Stimulated activated CD4-positive, alpha-beta T cell treated with anti-CD3 and anti-CD28 coated beads, Interleukin-1b, Interleukin-23, amount 100 ng/mL, for 48 hours (primary cell): ENCODE measurements around the gene CTNNA3.

ENCODE experiments used
- DNase-seq: peaks from one replicate; pipeline ENCODE4 v3.0.0-alpha.2; 2020

CTNNA3 gene

DNA sequence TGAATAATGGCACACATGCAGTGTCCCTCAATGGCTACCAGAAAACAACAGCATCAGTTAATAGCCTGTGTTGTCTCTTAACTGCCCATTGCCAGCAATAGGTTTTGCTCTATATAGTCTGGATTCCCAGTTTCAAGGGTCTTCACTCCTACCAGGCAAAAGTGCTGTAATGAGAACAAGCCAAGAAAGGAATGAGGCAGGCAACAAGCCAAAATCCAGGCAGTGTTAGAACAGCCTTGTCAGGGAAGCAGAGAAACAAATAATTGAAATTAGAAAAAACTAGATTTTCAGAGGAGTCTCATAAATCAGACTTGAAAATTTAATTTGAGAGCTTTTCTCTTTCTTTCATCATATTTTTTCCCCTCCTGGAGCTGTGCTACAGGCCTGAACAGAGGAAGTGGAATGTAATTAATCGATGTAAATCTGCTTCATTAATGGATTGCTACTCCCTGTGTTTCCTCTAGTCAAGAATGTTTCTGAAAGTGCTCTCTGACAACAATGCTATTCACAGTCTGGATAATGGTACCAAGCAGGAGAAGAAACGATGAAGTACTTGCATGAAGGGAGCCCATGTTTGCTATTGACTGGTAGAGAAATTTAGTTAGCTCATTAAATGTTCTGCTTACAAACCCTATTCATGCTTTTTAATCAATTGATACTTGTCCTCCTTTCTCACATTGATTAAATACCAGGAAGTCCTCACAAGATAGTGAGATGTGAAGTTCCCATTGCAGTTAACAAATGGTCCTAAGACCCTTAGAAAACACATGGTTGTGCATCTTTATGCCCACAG, 972.2 kb downstream of the CTNNA3 start:
- DNase-seq, result no peak

DNA sequence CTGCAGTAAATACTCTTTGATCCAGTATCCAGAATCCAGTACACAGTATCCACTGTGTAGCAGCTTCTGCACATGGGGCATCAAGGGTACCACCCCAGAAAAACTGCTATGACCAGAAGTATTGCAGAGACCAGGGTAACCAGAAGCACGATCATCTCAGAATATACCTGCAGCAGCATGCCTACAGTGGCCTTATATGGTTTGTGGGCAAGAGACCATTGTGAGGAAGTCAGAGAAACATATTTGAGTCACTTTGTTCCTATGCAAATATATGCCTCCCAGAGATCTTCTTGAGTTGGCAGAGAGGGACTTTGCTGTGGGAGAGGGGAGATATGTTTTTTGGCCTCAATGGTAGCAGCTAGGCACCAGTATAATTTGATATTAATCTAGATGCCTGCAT, 976.5 kb downstream of the CTNNA3 start:
- no peak for DNase-seq

DNA sequence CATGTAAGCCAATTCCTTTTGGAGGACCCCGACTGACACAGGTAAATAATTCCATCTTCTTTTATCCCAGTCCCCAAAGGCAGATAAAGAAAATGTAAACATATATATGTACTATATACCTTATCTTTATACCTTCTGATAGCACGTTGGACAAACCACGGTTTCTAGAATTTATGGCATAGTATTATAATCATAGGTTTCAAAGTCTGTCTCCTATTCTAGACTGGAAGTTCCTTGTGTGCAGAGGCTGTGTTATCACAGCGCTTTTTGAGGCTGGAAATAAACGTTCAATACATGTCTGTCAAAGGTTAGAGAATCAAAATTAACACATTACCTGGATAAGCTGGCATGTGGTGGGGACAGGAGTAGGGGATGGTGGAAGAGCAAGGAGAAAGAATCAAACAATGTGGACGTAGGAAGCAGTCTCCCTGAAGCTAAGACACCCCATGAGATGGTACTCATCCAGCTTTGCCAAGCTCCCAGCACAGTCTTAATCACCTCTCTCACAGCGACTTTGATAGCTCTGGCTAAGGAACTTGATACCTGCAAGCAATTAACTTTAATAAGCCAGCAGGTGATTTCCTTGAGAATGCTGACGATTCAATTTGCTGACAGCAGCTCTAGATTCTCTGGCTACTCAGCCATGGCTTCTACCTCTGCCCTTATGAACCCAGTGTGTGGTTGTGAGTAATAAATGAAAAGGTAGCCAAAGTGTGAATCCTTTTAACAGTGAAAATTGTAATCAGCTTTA, 978.6 kb downstream of the CTNNA3 start:
- DNase-seq, result no peak

DNA sequence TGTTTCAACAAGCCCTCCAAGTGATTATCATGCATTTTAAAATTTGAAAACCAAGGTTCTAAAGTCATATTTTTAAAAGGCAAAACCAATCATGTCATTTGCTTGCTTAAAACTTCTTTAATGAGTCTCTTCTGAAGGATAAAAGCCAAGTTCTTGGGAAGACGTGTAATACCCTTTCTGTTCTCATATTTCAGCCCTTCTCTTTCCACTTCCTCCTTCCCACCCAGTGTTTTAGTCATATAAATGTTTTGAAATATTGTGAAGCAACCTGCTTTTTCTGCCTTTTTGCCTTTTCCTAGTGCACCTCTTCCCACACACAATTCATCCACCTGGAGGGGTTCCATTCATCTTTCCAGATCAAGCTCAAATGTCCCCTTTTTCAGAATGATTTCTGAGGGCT, 981.3 kb downstream of the CTNNA3 start:
- DNase-seq, result no peak

DNA sequence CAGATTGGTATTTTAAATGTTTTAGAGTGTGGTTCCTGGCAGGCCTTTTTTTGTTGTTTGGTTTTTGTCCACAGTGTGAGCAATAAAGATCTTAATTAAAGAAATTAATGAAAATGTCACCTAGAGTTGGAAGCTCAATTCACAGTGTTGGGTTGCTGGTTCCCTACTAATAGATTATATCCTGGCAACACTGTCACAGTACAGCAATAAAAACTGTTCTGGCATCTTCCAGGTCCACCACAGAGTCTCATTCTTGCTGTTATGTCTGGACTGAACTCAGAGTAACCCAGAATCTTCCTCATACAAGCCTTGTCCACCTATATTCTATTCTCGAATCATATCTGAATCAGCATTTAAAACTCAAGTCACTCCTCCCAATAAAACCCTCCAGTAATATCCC, 982.6 kb downstream of the CTNNA3 start:
- DNase-seq, result no peak

DNA sequence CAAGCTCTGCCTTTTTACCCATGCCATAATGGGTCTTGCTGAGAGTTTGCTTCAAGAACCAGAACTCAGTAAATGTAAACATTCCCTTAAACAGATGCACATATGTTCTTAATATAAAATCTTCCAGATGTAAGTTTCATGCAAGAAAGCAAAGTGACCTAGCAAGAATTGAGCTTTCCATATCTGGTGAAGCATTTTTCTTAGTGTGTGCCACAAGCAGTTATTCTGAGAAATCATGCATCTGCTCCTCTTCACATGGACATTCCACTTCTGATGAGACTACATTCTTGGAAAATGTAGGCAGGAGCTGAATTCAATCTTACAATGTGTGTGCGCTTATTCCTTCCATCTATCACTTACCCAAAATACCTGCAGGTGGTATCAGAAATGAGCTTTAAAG, 997.9 kb downstream of the CTNNA3 start:
- no peak for DNase-seq

DNA sequence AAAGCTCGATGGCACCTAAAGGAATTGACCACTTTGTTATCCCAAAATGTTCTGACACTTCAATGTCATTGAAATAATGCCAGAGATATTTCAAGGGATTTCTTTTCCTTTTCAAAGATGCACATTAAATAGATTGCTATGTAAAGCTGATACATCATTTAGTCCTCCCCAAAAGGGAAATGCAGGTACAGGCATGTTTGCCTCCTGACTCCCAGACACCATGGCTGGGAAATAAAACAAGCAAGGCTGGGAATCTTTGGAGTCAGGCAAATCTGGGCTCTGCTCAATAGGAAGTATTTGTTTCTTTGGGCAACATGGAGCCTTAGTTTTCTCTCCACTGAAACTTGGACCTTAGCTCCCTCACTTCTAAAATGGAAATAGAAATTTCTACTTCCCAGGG, 1000.9 kb downstream of the CTNNA3 start:
- DNase-seq, result no peak

DNA sequence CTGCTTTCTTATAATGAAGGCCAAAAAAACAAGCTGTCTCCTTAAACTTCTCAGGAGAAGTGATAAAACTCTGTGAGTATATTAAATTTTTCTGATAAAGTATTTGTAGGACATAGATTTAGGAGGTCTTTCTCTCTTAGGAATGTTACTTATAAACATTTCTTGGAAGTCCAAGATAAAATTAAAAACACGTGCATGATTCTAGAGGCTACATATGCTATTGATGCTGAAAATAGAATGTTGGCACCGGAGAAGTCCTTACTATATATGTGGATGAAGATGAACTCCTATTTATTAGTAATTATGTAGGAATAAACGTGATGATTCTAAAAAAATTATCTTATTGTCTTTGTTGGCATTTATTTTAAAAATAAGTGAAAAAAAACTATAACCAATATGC, 1011.4 kb downstream of the CTNNA3 start:
- no peak for DNase-seq

DNA sequence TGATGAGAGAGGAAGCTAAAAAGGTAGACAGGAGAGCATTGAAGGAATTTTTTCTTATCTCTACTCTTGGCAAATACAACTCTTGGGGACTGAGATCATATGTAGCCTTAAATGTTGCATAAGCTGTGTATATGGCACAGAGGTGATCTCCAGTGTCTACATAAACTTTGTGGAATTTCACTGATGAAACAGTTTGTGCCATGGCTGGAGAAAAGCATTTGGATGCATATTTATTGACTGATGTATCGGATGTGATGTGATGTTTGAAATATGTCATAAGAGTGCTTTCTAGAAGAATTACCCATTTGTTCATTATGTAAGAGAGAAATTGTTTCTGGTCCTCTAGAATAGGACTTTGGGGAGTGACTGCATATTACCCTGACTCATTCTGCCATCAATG, 1015.1 kb downstream of the CTNNA3 start:
- no peak for DNase-seq

DNA sequence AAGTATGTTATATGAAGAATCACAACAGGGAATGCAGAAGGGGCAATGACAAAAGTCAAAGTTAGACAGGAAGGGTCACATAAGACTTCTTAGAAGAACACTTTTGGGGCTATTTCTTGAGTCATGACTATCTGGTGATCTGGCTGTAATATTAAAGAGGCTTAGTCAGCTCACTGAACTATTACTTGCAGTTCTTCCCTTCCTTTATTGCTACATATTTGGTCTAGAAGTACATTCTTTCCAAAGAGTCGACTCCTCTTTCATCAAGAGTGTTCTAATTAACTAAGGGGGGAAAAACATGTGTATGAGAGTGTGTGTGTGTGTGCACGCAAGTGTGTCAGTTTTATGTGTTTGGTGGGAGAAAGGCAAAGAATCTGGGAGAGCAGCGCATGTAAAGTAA, 1017.5 kb downstream of the CTNNA3 start:
- DNase-seq, result no peak

DNA sequence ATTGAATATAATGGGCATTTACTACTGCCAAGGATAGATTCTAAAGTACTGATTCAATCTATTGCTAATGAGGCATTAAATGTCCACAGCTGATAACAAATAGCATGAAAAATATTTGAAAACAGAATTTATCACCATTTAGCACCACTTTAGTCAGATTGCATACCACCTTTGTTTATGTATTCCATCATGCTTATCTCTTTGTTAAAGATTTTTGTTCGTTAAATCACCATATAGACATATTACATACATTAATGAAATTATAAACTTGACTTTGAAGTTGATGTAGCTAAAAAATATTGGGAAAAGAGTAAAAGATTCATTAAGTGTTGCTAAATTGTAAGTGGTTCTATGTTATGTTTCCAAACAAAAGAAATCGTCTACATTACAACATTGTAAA, 1022.9 kb downstream of the CTNNA3 start:
- no peak for DNase-seq

DNA sequence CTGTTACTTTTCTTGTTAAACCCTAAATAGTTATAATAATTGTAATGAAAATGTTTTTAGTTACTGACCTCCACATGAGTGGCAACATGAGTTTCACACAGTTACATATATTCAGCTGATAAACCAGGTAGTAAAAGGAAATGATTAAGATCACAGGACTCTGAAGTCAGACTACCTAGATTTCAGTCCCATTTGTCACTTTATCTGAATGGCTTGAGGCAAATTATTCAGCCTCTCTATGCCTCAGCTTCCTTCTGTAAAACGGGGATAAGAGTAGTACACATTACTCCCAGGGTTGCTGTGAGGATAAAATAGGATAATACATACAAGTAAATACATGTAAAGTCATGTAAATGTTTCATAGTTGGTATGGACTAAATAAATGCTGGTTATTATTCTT, 1024.4 kb downstream of the CTNNA3 start:
- no peak for DNase-seq

DNA sequence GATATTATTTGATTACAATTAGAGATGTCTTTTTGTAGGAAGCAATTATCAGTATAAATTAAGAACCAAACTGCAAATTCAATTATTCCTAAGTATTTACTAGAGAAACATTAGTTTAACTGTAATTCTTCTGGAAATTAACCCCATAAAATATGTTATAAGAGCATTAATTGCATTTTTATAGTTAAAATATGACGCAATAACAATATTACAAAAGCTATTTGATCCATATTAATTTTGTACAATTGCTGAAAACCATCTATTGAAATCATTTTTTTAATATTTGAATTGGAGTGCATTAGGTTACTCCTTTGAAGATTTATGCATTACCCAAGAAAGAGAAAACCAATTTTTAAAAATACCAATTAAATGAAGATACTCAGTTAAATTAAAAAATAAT, 1024.9 kb downstream of the CTNNA3 start:
- DNase-seq, result no peak

DNA sequence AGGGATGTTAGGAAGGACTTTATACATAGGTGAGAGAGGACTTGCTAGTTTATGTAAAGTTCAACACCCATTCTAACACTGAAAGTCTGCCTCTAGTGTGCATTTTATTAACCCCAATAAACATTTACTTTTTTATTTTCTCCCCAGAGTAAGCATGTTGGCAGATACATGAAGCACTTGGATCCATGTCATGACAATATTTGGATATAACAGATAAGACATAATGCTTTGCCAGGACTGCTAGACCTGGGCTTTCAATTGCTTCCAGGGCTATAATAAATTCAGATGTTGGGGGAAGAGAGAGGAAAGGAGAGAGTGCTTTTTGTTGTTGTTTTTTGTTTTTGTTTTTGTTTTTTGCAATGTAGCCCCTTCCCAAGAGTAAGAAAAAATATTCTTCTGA, 1039.5 kb downstream of the CTNNA3 start:
- no peak for DNase-seq

DNA sequence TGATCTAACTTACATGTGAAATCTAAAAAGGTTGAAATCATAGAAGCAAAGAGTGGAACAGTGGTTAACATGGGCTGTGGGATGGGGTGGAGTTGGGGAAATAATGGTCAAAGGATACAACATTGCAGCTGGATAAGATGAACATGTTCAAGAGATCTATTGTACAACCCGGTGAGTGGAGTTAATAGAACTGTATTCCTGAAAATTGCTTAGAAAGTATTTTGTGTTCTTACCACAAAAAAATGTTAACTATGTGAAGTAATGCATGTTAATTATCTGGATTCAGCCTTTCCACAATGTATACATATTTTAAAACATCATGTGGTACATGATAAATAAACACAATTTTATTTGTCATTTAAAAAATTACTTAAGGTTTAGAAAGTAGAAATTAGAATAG, 1041.1 kb downstream of the CTNNA3 start:
- DNase-seq, result no peak

DNA sequence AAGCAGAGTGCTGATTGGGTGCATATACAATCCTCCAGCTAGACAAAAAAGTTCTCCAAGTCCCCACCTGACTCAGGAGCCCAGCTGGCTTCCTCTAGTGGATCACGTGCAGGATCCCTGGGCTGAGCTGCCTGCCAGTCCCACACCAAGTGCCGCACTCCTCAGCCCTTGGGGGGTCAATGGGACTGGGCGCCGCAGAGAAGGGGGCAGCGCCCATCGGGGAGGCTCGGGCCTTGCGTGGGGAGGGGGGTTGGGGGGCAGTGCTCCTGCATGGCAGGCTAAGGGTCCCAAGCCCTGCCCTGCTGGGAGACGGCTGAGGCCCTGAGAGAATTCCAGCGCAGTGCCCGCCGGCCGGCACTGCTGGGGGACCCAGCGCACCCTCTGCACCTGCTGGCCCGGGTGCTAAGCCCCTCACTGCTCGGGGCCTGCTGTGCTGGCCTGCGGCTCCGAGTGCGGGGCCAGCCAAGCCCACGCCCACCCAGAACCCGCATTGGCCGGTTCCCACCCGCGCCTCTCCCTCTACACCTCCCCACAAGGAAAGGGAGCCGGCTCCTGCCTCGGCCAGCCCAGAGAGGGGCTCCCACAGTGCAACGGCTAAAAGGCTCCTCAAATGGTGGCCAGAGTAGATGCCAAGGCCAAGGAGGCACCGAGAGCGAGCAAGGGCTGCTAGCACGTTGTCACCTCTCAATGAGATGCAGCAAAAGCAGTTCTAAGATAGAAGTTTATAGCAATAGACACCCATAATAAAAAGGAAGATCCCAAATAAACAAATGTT, 1044.5 kb downstream of the CTNNA3 start:
- DNase-seq, result no peak

DNA sequence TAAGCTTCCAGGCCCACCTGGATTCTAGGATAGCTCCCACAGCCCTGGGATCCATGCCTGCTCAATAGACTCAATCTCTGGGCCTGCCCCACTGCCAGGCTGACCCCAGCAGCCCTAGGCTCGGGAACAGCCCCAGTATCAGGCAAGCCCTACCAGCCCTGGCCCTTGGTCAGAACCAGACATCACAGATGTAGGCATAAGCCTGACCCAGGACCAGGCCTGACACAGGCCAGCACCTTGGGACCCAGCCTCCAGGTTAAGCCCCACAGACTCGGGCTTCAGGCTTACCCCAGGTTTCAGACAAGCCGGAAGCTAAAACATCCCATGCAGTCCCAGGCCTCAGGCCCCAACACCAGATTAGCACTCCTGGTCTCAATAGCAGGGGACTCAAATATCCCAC, 1046.4 kb downstream of the CTNNA3 start:
- DNase-seq, result no peak

DNA sequence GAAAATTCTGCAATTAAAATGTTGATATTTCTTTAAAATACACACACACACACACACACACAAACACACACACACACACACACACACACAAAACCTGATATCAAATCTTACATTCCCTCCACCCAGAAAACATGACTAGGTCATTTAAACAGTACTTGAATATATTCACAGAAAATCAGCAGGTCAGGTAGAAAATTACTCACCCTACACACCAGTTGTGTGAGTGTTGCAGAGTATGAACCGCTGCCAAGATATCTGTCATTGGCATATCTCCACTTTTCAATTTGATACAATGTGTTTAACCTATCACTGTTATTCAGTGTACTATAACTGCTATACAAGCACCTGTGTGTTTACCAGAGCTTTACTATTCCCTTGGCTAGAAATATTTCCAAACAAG, 1053.8 kb downstream of the CTNNA3 start:
- DNase-seq, result no peak

DNA sequence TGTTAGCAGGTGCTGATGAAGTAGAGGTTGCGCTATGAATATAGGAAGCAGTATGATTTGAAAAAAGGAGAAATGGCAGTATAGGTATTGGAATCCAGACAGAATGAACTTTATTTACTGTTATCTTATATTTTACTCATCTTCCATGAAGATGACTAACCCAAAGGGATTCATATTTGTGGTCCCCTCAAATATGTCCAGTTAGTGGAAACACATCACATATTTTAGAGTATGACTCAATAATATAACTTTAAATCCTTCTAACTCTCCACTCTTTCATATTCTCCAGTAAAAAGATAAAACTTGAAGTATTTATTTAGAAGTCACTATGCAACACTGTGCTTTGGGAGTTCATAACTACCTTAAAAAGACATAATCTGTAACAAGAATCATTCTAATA, 1056.6 kb downstream of the CTNNA3 start:
- DNase-seq, result no peak

DNA sequence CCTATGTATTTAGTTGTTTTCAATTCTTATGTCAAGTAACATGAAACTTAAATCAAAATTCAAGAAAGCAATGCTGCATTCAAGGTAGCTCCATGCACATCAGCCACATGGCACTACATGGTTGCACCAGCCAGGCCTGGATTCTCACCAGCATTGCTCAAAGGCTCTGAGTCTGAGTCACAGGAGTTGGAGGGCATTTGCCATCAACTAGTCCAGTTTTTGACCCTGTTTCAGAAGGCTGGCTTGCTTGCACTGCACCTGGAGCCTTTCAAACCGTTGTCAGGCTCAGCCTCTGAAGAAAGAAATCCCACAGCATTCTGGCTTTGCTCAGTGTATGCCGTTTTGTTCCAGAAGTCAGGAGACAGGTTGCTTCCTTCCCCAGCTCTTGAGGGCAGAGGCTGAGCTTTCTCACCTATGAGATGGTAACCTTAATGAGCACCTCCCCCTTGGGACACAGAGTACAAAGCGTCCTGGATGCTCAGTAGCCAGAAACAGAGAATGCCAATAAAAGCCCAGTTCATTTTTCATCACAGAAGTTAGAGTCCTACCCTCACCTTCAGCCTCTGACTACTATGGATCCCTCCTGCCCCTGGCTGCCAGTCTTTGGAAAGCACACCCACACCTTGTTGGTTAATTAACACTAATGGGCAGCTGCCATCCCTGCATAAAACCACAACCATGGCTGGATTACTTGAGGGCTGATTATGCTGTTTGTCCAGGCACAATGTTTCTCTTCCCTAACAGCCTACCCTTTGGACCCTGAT, 1058.5 kb downstream of the CTNNA3 start:
- DNase-seq, result no peak

DNA sequence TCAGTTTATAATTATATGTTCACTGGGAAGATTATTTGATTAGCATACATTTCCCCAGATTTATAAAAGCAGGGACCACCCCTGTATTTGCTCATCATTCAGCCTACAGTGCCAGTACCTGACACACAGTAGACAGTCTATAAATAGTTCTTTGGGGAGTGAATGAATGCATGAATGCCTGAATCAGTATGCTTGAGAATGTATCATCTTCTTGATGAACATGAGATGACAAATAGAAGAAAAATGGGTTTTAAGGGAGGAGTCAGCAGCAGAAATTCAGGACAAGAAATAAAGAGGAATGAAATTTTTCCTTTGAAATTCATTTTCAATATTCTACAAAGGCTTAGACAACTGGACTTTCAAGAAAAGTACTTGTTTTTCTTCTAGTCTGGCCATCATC, 1066.0 kb downstream of the CTNNA3 start:
- DNase-seq, result no peak

DNA sequence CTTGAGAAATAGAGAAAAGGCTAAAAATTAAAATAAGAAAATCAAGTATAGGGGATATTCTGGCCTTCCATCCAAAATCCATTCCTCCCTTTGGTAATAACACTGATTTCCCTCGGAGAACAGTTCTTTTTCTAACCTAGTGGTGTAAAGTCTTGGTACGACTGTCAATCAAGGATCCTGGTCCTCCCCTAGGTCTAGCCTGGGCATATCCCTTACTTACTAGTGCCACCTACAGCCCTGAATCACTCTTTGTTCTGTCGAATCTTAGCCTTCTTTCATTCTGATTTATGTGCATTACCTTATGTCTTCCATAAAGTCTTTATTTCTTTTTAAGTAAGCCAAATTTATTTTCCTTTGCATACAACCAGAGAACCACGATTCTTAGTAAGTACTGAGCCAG, 1068.8 kb downstream of the CTNNA3 start:
- no peak for DNase-seq
